ENCODE measurements around the gene DNAJB12. TPM values are rescaled to one million over a fixed set of nuclear protein-coding genes. Genes with fewer than 3 reads are reported as not detected.
A peak's percentile ranks its signal among the peaks of the same experiment; 100 is the strongest.

DNAJB12 gene
- total and polyA plus RNA-seq, 3 donors from 2014 or later: 50.3 to 57.6 (median 52.4) TPM

GRCh38 chr10:72316748-72317435 is 37.8 kb downstream of the DNAJB12 start:
- no peaks in the 10 kb centered on the region for H3K36me3 ChIP-seq (ENCODE audit: low read depth, missing control alignments)
- no peaks in the 10 kb centered on the region for H3K27me3 ChIP-seq
- peak overlapping the region; percentile 50 to 68 for H3K27ac ChIP-seq
- no peaks in the 10 kb centered on the region for H3K9me3 ChIP-seq
- no peak overlapping the region for H3K4me3 ChIP-seq
- intact Hi-C loops (cut with DNase I; ENCODE audit: low total_unique reads): no loop called here
- 65 to 81% methylated on average over 9 to 12 of the region's 12 CpGs for WGBS, 2 donors
- H3K4me1 ChIP-seq: peaks cover 55% of the 10 kb centered on the region
- no peak for TF ChIP-seq POLR2A (IDR thresholded peaks at IDR 0.05)
- TF ChIP-seq, protein P1, sequence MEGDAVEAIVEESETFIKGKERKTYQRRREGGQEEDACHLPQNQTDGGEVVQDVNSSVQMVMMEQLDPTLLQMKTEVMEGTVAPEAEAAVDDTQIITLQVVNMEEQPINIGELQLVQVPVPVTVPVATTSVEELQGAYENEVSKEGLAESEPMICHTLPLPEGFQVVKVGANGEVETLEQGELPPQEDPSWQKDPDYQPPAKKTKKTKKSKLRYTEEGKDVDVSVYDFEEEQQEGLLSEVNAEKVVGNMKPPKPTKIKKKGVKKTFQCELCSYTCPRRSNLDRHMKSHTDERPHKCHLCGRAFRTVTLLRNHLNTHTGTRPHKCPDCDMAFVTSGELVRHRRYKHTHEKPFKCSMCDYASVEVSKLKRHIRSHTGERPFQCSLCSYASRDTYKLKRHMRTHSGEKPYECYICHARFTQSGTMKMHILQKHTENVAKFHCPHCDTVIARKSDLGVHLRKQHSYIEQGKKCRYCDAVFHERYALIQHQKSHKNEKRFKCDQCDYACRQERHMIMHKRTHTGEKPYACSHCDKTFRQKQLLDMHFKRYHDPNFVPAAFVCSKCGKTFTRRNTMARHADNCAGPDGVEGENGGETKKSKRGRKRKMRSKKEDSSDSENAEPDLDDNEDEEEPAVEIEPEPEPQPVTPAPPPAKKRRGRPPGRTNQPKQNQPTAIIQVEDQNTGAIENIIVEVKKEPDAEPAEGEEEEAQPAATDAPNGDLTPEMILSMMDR (IDR thresholded peaks at IDR 0.05): no peak
- DNase-seq: peak; percentile 84

DNA sequence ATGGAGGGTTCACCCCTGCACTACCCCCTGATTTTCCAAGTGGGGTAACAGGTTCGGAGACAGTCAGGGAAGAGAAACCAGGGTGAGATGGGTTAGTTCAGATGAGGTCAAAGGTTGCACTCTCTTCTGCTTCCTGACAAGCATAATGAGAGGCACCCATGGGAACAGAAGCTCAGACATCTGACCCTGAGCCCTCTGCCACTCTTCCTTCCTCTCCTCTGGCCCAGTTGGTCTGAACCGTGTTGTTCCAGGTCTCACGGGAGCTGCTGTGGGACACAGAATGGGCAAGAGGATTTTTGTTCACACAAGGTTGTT is 38.4 kb downstream of the DNAJB12 start:
- WGBS, 2 donors: 35 to 62% methylated on average over 3 of the region's 3 CpGs
- TF ChIP-seq, protein P1 (IDR thresholded peaks at IDR 0.05): no peak
- TF ChIP-seq POLR2A (IDR thresholded peaks at IDR 0.05): no peak
- peak overlapping the region; percentile 50 to 68 for H3K27ac ChIP-seq
- no peaks in the 10 kb centered on the region for H3K27me3 ChIP-seq
- no peaks in the 10 kb centered on the region for H3K36me3 ChIP-seq (ENCODE audit: low read depth, missing control alignments)
- peaks cover 54% of the 10 kb centered on the region for H3K4me1 ChIP-seq
- H3K9me3 ChIP-seq: no peaks in the 10 kb centered on the region
- H3K4me3 ChIP-seq: no peak overlapping the region
- intact Hi-C loops (cut with DNase I; ENCODE audit: low total_unique reads): no loop called here
- DNase-seq: no peak

GRCh38 chr10:72315611-72316385 is 38.9 kb downstream of the DNAJB12 start:
- peak; percentile 93 for DNase-seq
- Histone ChIP-seq H3K27me3 (no peaks in the 10 kb centered on the region), H3K4me3 (no peak overlapping the region), H3K9me3 (no peaks in the 10 kb centered on the region), H3K4me1 (peaks cover 48% of the 10 kb centered on the region), H3K36me3 (ENCODE audit: low read depth, missing control alignments) (no peaks in the 10 kb centered on the region), H3K27ac (peak overlapping the region; percentile 50 to 68)
- 30 to 46% methylated on average over 2 of the region's 2 CpGs for WGBS, 2 donors
- TF ChIP-seq, protein P1 (IDR thresholded peaks at IDR 0.05): no peak
- no peak for TF ChIP-seq POLR2A (IDR thresholded peaks at IDR 0.05)
- intact Hi-C loops (cut with DNase I; ENCODE audit: low total_unique reads): no loop called here

DNA sequence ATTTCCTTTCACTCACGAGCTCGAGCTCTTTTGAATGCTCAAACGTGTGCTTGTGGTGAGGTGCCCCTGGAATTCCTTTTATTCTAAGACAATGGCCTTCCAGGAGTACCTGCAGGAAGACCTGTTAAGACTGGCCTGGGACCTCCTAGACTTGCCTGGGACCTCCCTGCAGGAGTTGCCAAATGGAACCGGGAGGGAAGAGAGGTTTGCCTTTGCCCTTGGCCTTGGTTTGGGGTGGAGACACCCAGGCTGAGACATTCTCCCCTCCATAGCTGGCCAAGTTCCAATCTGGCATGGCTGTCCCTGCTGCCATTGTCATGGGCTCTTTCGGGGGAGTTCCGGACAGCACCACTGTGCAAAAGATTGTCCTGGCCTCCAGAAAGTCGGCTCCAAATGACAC is 39.7 kb downstream of the DNAJB12 start:
- Histone ChIP-seq H3K9me3 (no peaks in the 10 kb centered on the region), H3K27me3 (no peaks in the 10 kb centered on the region), H3K27ac (peak overlapping the region; percentile 50 to 68), H3K36me3 (ENCODE audit: low read depth, missing control alignments) (no peaks in the 10 kb centered on the region), H3K4me3 (no peak overlapping the region), H3K4me1 (peaks cover 48% of the 10 kb centered on the region)
- TF ChIP-seq, protein P1 (IDR thresholded peaks at IDR 0.05): no peak
- TF ChIP-seq POLR2A (IDR thresholded peaks at IDR 0.05): no peak
- intact Hi-C loops (cut with DNase I; ENCODE audit: low total_unique reads): no loop called here
- DNase-seq: peak; percentile 70
- 22 to 27% methylated on average over 5 to 7 of the region's 7 CpGs for WGBS, 2 donors

Data from testis (tissue), 3 donors.